ENCODE results near the gene LDLRAD4.
"Not testable (repeated sequence)": the region's sequence is repeated elsewhere in the genome, so short reads cannot be mapped to it uniquely, and the experiment has no call there.

Gene LDLRAD4

GRCh38 chr18:13260935-13261640 lies 42.5 kb downstream of the LDLRAD4 start:
- no peak for DNase-seq
- H2AFZ ChIP-seq (ENCODE audit: low read depth, low read length) = no peak overlapping the region
- H3K4me1 ChIP-seq (ENCODE audit: insufficient read depth, low read length) = no peaks in the 10 kb centered on the region
- no peaks in the 10 kb centered on the region for H3K27me3 ChIP-seq (ENCODE audit: insufficient read depth, low read length, poor library complexity)
- peaks cover 67% of the 10 kb centered on the region for H3K79me2 ChIP-seq (ENCODE audit: insufficient read depth, low read length)
- no peak overlapping the region for H3K4me2 ChIP-seq (ENCODE audit: insufficient read depth, low read length)
- no peak for ATAC-seq (ENCODE audit: insufficient read depth, low read depth)
- no peak overlapping the region for H3K9ac ChIP-seq (ENCODE audit: low read depth, low read length)
- no peak overlapping the region for H3K4me3 ChIP-seq (ENCODE audit: low read depth in 1 of 2, low read length in 2 of 2)
- no peaks in the 10 kb centered on the region for H3K9me3 ChIP-seq (ENCODE audit: insufficient read depth, low read length, severe bottlenecking)
- TF ChIP-seq CTCF (IDR thresholded peaks at IDR 0.05; ENCODE audit: borderline replicate concordance, extremely low read depth, low read length, poor library complexity, severe bottlenecking) (no peak), EZH2 (IDR thresholded peaks at IDR 0.05; ENCODE audit: borderline replicate concordance, low read depth, low read length, severe bottlenecking) (no peak)
- H4K20me1 ChIP-seq (ENCODE audit: insufficient read depth, low read length) = peaks cover 66% of the 10 kb centered on the region
- no peaks in the 10 kb centered on the region for H3K36me3 ChIP-seq (ENCODE audit: insufficient read depth, low read length)
- no peak overlapping the region for H3K27ac ChIP-seq (ENCODE audit: low read length)

- DNase-seq = no peak
- H3K4me3 ChIP-seq (ENCODE audit: low read depth in 1 of 2, low read length in 2 of 2) = no peak overlapping the region
- no peaks in the 10 kb centered on the region for H3K4me1 ChIP-seq (ENCODE audit: insufficient read depth, low read length)
- no peaks in the 10 kb centered on the region for H3K9me3 ChIP-seq (ENCODE audit: insufficient read depth, low read length, severe bottlenecking)
- no peak overlapping the region for H3K4me2 ChIP-seq (ENCODE audit: insufficient read depth, low read length)
- TF ChIP-seq EZH2 (IDR thresholded peaks at IDR 0.05; ENCODE audit: borderline replicate concordance, low read depth, low read length, severe bottlenecking) (no peak), CTCF (IDR thresholded peaks at IDR 0.05; ENCODE audit: borderline replicate concordance, extremely low read depth, low read length, poor library complexity, severe bottlenecking) (no peak)
- H3K27me3 ChIP-seq (ENCODE audit: insufficient read depth, low read length, poor library complexity) = no peaks in the 10 kb centered on the region
- no peak overlapping the region for H3K9ac ChIP-seq (ENCODE audit: low read depth, low read length)
- H3K36me3 ChIP-seq (ENCODE audit: insufficient read depth, low read length) = no peaks in the 10 kb centered on the region
- no peak overlapping the region for H2AFZ ChIP-seq (ENCODE audit: low read depth, low read length)
- H4K20me1 ChIP-seq (ENCODE audit: insufficient read depth, low read length) = peaks cover 65% of the 10 kb centered on the region
- 0 out of 3 replicates have a peak, but pooled peaks have one; percentile 17 for ATAC-seq (ENCODE audit: insufficient read depth, low read depth)
- H3K27ac ChIP-seq (ENCODE audit: low read length) = no peak overlapping the region
- peaks cover 69% of the 10 kb centered on the region for H3K79me2 ChIP-seq (ENCODE audit: insufficient read depth, low read length)
These were observed 43.2 kb downstream of the LDLRAD4 start for GRCh38 chr18:13261661-13262357.

GRCh38 chr18:13262358-13262680 lies 43.8 kb downstream of the LDLRAD4 start:
- not testable (repeated sequence) for H3K4me1 ChIP-seq (ENCODE audit: insufficient read depth, low read length); DNase-seq; H3K9me3 ChIP-seq (ENCODE audit: insufficient read depth, low read length, severe bottlenecking); H3K27me3 ChIP-seq (ENCODE audit: insufficient read depth, low read length, poor library complexity); H3K27ac ChIP-seq (ENCODE audit: low read length); ATAC-seq (ENCODE audit: insufficient read depth, low read depth); H3K9ac ChIP-seq (ENCODE audit: low read depth, low read length); H2AFZ ChIP-seq (ENCODE audit: low read depth, low read length); H3K4me2 ChIP-seq (ENCODE audit: insufficient read depth, low read length); H3K4me3 ChIP-seq (ENCODE audit: low read depth in 1 of 2, low read length in 2 of 2); H3K36me3 ChIP-seq (ENCODE audit: insufficient read depth, low read length)
- Histone ChIP-seq H4K20me1 (ENCODE audit: insufficient read depth, low read length) (peaks cover 61% of the 10 kb centered on the region), H3K79me2 (ENCODE audit: insufficient read depth, low read length) (peaks cover 66% of the 10 kb centered on the region)

- no peak for ATAC-seq (ENCODE audit: insufficient read depth, low read depth)
- peaks cover 59% of the 10 kb centered on the region for H4K20me1 ChIP-seq (ENCODE audit: insufficient read depth, low read length)
These were observed 44.5 kb downstream of the LDLRAD4 start for GRCh38 chr18:13262839-13263691.

More at GRCh38 chr18:13262839-13263691, 44.5 kb downstream of the LDLRAD4 start:
- H3K27ac ChIP-seq (ENCODE audit: low read length) = no peak overlapping the region
- peaks cover 65% of the 10 kb centered on the region for H3K79me2 ChIP-seq (ENCODE audit: insufficient read depth, low read length)
- H3K27me3 ChIP-seq (ENCODE audit: insufficient read depth, low read length, poor library complexity) = no peaks in the 10 kb centered on the region
- no peaks in the 10 kb centered on the region for H3K36me3 ChIP-seq (ENCODE audit: insufficient read depth, low read length)
- no peak for DNase-seq
- no peak overlapping the region for H3K4me2 ChIP-seq (ENCODE audit: insufficient read depth, low read length)
- TF ChIP-seq EZH2 (IDR thresholded peaks at IDR 0.05; ENCODE audit: borderline replicate concordance, low read depth, low read length, severe bottlenecking) (no peak), CTCF (IDR thresholded peaks at IDR 0.05; ENCODE audit: borderline replicate concordance, extremely low read depth, low read length, poor library complexity, severe bottlenecking) (no peak)
- H3K9ac ChIP-seq (ENCODE audit: low read depth, low read length) = no peak overlapping the region
- no peaks in the 10 kb centered on the region for H3K9me3 ChIP-seq (ENCODE audit: insufficient read depth, low read length, severe bottlenecking)
- H2AFZ ChIP-seq (ENCODE audit: low read depth, low read length) = no peak overlapping the region
- H3K4me3 ChIP-seq (ENCODE audit: low read depth in 1 of 2, low read length in 2 of 2) = no peak overlapping the region
- H3K4me1 ChIP-seq (ENCODE audit: insufficient read depth, low read length) = no peaks in the 10 kb centered on the region

All from DND-41 (cell line).